ENCODE results near the gene ZNF649. TPM values are rescaled to one million over a fixed set of nuclear protein-coding genes. Genes with fewer than 3 reads are reported as not detected.
A peak's percentile ranks its signal among the peaks of the same experiment; 100 is the strongest.

The ZNF649 gene
- total and polyA plus RNA-seq, 12 donors = 2.7 to 16.3 (median 9.7) TPM

DNA sequence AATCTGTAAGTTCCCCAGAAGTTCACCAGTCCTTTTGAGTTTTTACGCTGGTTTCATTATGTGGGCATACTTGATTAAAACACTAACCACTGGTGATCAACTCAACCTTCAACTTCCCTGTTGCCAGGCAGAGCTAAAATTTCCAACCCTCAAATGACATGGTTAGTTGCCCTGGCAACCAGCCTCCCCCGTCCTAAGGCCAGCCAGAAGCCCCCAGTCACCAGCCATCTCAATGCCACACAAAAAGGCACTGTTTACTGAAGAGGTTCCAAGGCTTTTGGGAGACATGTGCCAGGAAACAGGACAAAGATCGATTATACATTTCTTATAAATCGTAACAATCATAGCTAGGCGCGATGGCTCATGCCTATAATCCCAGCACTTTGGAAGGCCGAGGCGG lies 1.6 kb downstream of the ZNF649 start:
- Histone ChIP-seq H3K9me3 (replicated peaks in 1 of 3) (peaks cover 0 to 9% (median 0%) of the 10 kb centered on the region in 3 donors), H3K27me3 (no peaks in the 10 kb centered on the region), H3K4me1 (replicated peaks in 1 of 2) (peaks cover 9 to 10% of the 10 kb centered on the region in 2 donors), H3K27ac (no peak overlapping the region), H3K36me3 (replicated peaks in 1 of 2) (peaks cover 0 to 13% of the 10 kb centered on the region in 2 donors), H3K4me3 (no peak overlapping the region)
- intact Hi-C loops (cut with DNase I) = no loop called here
- DNase-seq = no peak
- 77 to 85% (median 83%) methylated on average over 8 of the region's 8 CpGs for WGBS, 4 donors
- TF ChIP-seq POLR2A (IDR thresholded peaks at IDR 0.05) (no peak), CTCF (IDR thresholded peaks at IDR 0.05) (no peak)

GRCh38 chr19:51901860-51902259 lies 3.0 kb downstream of the ZNF649 start:
- 92 to 95% (median 93%) methylated on average over 4 of the region's 4 CpGs for WGBS, 4 donors

DNA sequence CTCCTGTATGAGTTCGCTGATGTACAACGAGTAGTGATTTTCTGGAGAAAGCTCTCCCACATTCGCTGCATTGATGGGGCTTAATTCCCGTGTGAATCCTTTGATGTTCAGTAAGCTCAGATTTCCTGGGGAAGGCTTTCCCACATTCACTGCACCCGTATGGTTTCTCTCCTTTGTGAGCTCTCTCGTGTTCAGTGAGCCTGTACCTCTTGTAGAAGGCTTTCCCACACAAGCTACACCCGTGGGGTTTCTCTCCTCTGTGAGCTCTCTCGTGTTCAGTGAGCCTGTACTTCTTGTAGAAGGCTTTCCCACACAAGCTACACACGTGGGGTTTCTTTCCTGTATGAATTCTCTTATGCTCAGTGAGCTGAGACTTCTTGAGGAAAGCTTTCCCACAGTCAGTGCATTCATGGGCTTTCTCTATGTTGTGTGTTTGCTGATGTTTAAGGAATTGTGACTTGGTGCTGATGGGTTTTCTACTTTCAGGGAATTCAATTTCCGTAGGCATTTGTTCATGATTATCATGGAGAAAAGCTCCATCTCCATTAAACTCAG lies 13.5 kb downstream of the ZNF649 start:
- Histone ChIP-seq H3K9me3 (replicated peaks in 1 of 3) (peaks cover 0 to 65% (median 28%) of the 10 kb centered on the region in 3 donors), H3K36me3 (replicated peaks in 1 of 2) (peaks cover 0 to 49% of the 10 kb centered on the region in 2 donors), H3K4me3 (peak overlapping the region in 1 of 4 donors; percentile 19), H3K27me3 (no peaks in the 10 kb centered on the region), H3K27ac (no peak overlapping the region), H3K4me1 (replicated peaks in 1 of 2) (peaks cover 0 to 9% of the 10 kb centered on the region in 2 donors)
- intact Hi-C loops (cut with DNase I) = no loop called here
- WGBS, 4 donors = 96 to 99% (median 99%) methylated on average over 10 of the region's 10 CpGs
- no peak for DNase-seq
- no peak for TF ChIP-seq POLR2A (IDR thresholded peaks at IDR 0.05)
- TF ChIP-seq CTCF (IDR thresholded peaks at IDR 0.05) = no peak

More at GRCh38 chr19:51901860-51902259, 3.0 kb downstream of the ZNF649 start:
- TF ChIP-seq POLR2A (IDR thresholded peaks at IDR 0.05) = no peak
- TF ChIP-seq CTCF (IDR thresholded peaks at IDR 0.05) = no peak
- peaks cover 9 to 10% of the 10 kb centered on the region in 2 donors for H3K4me1 ChIP-seq (replicated peaks in 1 of 2)
- H3K36me3 ChIP-seq (replicated peaks in 1 of 2) = peaks cover 0 to 17% of the 10 kb centered on the region in 2 donors
- peaks cover 0 to 9% (median 0%) of the 10 kb centered on the region in 3 donors for H3K9me3 ChIP-seq (replicated peaks in 1 of 3)
- H3K4me3 ChIP-seq = no peak overlapping the region
- intact Hi-C loops (cut with DNase I) = no loop called here
- no peaks in the 10 kb centered on the region for H3K27me3 ChIP-seq
- H3K27ac ChIP-seq = no peak overlapping the region
- no peak for DNase-seq

DNA sequence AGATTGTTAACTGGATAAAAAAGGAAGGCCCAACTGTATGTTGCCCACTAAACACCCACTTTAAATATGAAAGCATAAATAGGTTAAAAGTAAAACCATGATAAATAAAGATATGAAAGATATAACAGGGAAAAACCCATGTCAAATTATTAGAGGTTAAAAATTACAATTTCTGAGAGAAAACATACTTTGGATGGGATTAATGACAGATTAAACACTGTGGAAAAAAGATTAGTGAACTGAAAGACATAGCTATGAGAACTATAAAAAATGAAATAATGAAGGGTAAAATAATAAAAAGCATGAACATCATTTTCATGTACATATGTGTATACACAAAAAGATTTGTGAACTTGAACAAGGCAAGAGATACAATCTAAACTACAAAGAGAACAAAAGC lies 14.9 kb downstream of the ZNF649 start:
- H3K36me3 ChIP-seq (replicated peaks in 1 of 2) = peaks cover 0 to 36% of the 10 kb centered on the region in 2 donors
- H3K27me3 ChIP-seq = no peaks in the 10 kb centered on the region
- no peak overlapping the region for H3K27ac ChIP-seq
- H3K4me3 ChIP-seq = peak overlapping the region in 1 of 4 donors; percentile 19
- no peak for DNase-seq
- H3K4me1 ChIP-seq (replicated peaks in 1 of 2) = peaks cover 0 to 9% of the 10 kb centered on the region in 2 donors
- peaks cover 0 to 78% (median 34%) of the 10 kb centered on the region in 3 donors for H3K9me3 ChIP-seq (replicated peaks in 1 of 3)
- intact Hi-C loops (cut with DNase I) = no loop called here
- TF ChIP-seq POLR2A (IDR thresholded peaks at IDR 0.05) (no peak), CTCF (IDR thresholded peaks at IDR 0.05) (no peak)
